Effector memory CD4-positive, alpha-beta T cell (primary cell): ENCODE measurements around the gene MILR1.

Experiments used
- DNase-seq, 3 donors: peaks; one replicate each; pipeline ENCODE4 v3.0.0-alpha.2; 2020
- H3K27ac ChIP-seq: 2 replicates; pipeline ENCODE4 v1.7.0; 2013; ENCODE audit warnings: mild to moderate bottlenecking, low read length, moderate library complexity; ENCODE audit not compliant: insufficient read depth, poor library complexity, severe bottlenecking
- H3K27me3 ChIP-seq: replicated peaks from 2 replicates; pipeline ENCODE4 v1.7.0; 2013; ENCODE audit warnings: mild to moderate bottlenecking, low read length; ENCODE audit not compliant: insufficient read depth, control insufficient read depth, poor library complexity, severe bottlenecking
- H3K36me3 ChIP-seq: 2 replicates; pipeline ENCODE4 v1.7.0; 2013; ENCODE audit warnings: mild to moderate bottlenecking, low read length, moderate library complexity; ENCODE audit not compliant: control insufficient read depth, insufficient read depth
- H3K4me1 ChIP-seq: 2 replicates; pipeline ENCODE4 v1.7.0; 2013; ENCODE audit warnings: low read length, mild to moderate bottlenecking; ENCODE audit not compliant: control insufficient read depth, insufficient read depth, poor library complexity, severe bottlenecking
- H3K4me3 ChIP-seq: 2 replicates; pipeline ENCODE4 v1.7.0; 2013; ENCODE audit warnings: low read length, low read depth, mild to moderate bottlenecking; ENCODE audit not compliant: insufficient read depth, poor library complexity, severe bottlenecking
- H3K9me3 ChIP-seq: 2 replicates; pipeline ENCODE4 v1.7.0; 2013; ENCODE audit warnings: mild to moderate bottlenecking, low read length, moderate library complexity; ENCODE audit not compliant: control insufficient read depth
- total RNA-seq, 3 donors: gene quantifications; one replicate each; lab custom pipeline; 2026; lab: John Stamatoyannopoulos, UW

MILR1 gene, protein sequence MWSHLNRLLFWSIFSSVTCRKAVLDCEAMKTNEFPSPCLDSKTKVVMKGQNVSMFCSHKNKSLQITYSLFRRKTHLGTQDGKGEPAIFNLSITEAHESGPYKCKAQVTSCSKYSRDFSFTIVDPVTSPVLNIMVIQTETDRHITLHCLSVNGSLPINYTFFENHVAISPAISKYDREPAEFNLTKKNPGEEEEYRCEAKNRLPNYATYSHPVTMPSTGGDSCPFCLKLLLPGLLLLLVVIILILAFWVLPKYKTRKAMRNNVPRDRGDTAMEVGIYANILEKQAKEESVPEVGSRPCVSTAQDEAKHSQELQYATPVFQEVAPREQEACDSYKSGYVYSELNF
- 0 to 0.39 (median 0.17) reads per million in 3 donors for total RNA-seq

DNA sequence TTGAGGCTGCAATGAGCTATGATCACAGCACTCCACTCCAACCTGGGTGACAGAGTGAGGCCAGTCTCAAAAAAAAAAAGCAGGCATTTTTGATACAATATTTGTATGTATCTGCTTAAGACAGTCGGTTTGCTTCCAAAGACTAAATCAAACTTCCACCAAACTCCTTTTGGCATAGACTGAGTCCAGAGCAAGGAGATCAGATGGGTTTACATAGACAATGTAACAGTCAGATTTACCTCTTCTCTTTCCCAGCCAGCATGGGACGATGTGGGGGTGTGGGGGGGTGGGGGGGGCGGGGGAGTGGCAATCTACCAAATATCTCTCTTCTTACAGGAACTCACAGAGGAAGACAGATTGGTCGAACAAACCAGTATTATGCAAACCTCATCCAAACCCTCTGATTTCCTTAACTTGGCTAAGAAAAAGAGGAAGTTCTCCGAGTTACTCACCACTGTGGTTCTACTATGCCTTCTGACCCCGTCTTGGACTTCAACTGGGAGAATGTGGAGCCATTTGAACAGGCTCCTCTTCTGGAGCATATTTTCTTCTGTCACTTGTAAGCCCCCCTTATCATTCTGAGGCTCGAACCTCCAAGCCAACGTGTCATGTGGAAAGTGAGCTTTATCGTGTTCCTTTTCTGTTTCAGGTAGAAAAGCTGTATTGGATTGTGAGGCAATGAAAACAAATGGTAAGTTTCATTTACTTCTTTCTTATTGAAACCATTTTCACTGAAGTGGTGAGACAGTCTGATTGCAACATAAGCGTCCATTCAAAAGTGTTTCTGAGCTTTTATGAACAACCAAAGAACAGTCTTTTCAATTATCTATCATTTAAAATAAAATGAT lies at the start of gene MILR1:
MILR1 (plus strand) TSS at position 451 of the 848 bp plus-strand sequence; CDS start at position 505, 54 bp downstream.
- Histone ChIP-seq H3K36me3 (no peaks in the 10 kb centered on the region), H3K4me3 (no peak within 1 kb of the TSS), H3K4me1 (no peaks in the 10 kb centered on the region), H3K27ac (no peak within 1 kb of the TSS), H3K27me3 (no peaks in the 10 kb centered on the region), H3K9me3 (no peaks in the 10 kb centered on the region)
- no peak for DNase-seq

DNA sequence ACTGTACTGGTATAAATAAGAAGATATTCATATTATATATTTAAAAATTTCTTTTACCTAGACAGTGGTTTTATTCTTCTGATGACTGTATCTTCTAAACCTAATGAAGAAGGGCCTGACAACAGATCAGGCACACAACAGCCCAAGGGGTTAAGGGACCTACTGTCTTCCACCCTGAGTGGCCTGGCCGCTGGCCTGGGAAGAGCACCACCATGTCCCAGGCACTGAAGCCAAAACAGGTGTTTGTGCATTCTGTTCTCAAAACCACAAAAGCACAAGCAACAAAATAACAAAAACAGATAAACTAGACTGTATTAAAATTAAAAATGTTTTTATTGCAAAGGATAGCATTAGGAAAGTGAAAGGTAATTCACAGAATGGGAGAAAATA lies 49.2 kb upstream of the MILR1 start:
- no peaks in the 10 kb centered on the region for H3K4me1 ChIP-seq
- no peaks in the 10 kb centered on the region for H3K9me3 ChIP-seq
- no peak overlapping the region for H3K27ac ChIP-seq
- no peaks in the 10 kb centered on the region for H3K27me3 ChIP-seq
- DNase-seq = no peak
- H3K4me3 ChIP-seq = no peak overlapping the region
- no peaks in the 10 kb centered on the region for H3K36me3 ChIP-seq

GRCh38 chr17:64400642-64401041 lies 48.3 kb upstream of the MILR1 start:
- Histone ChIP-seq H3K4me3 (no peak overlapping the region), H3K27ac (no peak overlapping the region), H3K9me3 (no peaks in the 10 kb centered on the region), H3K27me3 (no peaks in the 10 kb centered on the region), H3K36me3 (no peaks in the 10 kb centered on the region), H3K4me1 (no peaks in the 10 kb centered on the region)
- no peak for DNase-seq

- H3K27me3 ChIP-seq = no peaks in the 10 kb centered on the region
- H3K4me1 ChIP-seq = no peaks in the 10 kb centered on the region
- no peak overlapping the region for H3K4me3 ChIP-seq
- H3K27ac ChIP-seq = no peak overlapping the region
- no peaks in the 10 kb centered on the region for H3K36me3 ChIP-seq
- H3K9me3 ChIP-seq = no peaks in the 10 kb centered on the region
- DNase-seq = no peak
Measured at GRCh38 chr17:64401244-64401860, 47.6 kb upstream of the MILR1 start.

DNA sequence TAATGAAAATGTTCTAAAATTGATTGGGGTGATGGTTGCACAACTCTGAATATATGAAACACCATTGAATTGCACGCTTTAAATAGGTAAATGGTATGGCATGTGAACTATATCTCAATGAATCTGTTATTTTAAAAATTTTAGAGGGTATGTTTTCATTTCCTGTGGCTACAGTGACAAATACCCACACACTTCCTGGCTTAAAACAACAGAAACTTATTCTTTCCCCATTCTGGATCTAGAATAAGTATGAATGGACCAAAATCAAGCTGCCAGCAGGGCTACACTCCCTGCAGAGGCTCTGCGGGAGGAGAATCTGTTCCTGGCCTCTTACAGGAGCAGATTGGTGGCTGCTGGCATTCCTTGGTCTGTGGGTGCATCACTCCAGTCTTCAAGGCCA lies 47.0 kb upstream of the MILR1 start:
- Histone ChIP-seq H3K27me3 (no peaks in the 10 kb centered on the region), H3K4me1 (no peaks in the 10 kb centered on the region), H3K4me3 (no peak overlapping the region), H3K9me3 (no peaks in the 10 kb centered on the region), H3K27ac (no peak overlapping the region), H3K36me3 (no peaks in the 10 kb centered on the region)
- DNase-seq = no peak

DNA sequence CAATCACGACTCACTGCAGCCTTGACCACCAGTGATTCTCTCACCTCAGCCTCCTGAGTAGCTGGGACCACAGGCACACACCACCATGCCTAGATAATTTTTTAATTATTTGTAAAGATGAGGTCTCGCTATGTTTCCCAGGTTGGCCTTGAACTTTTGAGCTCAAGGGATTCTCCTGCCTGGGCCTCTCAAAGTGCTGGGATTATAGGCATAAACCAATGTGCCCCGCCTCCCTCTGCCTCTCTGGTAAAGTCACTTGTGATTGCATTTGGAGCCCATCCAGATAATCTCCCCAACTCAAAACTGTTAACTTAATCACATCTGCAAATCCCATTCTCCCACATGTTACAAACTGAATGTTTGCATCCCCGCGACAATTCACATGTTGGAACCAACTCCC lies 46.4 kb upstream of the MILR1 start:
- no peak overlapping the region for H3K27ac ChIP-seq
- no peaks in the 10 kb centered on the region for H3K36me3 ChIP-seq
- no peaks in the 10 kb centered on the region for H3K4me1 ChIP-seq
- H3K4me3 ChIP-seq = no peak overlapping the region
- H3K9me3 ChIP-seq = no peaks in the 10 kb centered on the region
- no peaks in the 10 kb centered on the region for H3K27me3 ChIP-seq
- no peak for DNase-seq

DNA sequence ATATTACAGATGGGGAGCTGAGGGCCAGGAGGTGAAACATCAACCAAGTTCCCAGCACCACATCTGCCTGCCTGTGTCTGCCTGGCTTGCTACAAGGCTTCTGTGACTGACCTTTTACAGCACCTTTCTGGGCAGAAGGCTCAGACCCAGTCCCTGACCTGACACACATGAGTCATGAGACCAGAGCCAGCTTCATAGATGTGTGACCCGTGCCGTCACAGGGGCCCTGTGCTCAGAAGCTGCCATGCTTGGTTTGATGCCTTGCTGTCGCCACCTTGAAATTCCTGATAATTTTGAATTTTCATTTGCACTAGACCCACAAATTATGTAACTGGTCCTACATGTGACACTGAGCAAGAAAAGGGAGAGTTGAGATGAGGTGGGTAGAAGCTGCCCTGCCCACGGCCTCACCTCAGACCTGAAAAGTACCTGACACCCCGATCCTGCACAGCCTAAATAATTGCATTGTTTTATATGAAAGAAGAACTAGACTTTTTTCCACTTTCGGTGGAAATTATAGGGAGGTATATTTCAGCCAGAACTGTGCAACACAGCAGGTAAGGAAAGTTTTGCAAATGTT lies 44.9 kb upstream of the MILR1 start:
- Histone ChIP-seq H3K9me3 (no peaks in the 10 kb centered on the region), H3K27me3 (no peaks in the 10 kb centered on the region), H3K27ac (no peak overlapping the region), H3K4me3 (no peak overlapping the region), H3K36me3 (no peaks in the 10 kb centered on the region), H3K4me1 (no peaks in the 10 kb centered on the region)
- no peak for DNase-seq

GRCh38 chr17:64406321-64407200 lies 42.4 kb upstream of the MILR1 start:
- H3K4me1 ChIP-seq = no peaks in the 10 kb centered on the region
- no peak for DNase-seq

DNA sequence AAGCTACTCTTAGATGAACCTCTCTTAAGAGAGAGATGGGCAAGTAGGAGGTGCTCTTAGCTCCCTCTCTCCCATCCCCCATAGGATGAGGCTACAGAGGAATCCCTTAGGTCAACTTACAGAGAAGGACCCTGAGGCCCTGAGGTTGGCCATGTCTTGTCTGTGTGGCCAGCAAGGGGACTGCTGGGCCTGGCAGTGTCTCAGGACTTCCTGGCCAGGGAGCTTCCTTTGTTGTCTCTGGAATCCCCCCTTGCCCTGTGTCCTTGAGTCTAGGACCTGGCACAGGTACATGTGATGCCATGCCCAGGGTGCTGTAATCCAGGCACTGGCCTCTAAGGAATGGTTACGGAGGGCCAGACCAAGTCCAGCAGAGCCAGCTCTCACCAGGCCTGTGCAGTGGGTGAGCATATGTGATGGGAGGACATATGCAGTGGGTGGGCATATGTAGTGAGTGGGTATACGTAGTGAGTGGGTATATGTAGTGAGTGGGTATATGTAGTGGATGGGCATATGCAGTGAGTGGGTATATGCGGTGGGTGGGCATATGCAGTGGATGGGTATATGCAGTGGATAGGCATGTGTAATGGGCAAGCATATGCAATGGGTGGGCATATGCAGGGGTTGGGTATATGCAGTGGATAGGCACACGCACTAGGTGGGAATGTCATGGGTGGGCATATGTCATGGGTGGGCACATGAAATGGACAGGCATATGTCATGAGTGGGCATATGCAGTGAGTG lies 38.0 kb upstream of the MILR1 start:
- Histone ChIP-seq H3K4me1 (no peaks in the 10 kb centered on the region), H3K27me3 (no peaks in the 10 kb centered on the region)

More at GRCh38 chr17:64406321-64407200, 42.4 kb upstream of the MILR1 start:
- H3K27ac ChIP-seq = no peak overlapping the region
- H3K4me3 ChIP-seq = no peak overlapping the region
- no peaks in the 10 kb centered on the region for H3K36me3 ChIP-seq
- H3K27me3 ChIP-seq = no peaks in the 10 kb centered on the region
- H3K9me3 ChIP-seq = no peaks in the 10 kb centered on the region

More for the DNA sequence above, 38.0 kb upstream of the MILR1 start:
- H3K4me3 ChIP-seq = no peak overlapping the region
- no peaks in the 10 kb centered on the region for H3K36me3 ChIP-seq
- no peak for DNase-seq
- no peaks in the 10 kb centered on the region for H3K9me3 ChIP-seq
- no peak overlapping the region for H3K27ac ChIP-seq
